Neural cell (in vitro differentiated cells): Measurements from ENCODE around the gene SCN8A. TPM values are rescaled to one million over a fixed set of nuclear protein-coding genes. Genes with fewer than 3 reads are reported as not detected.

Source experiments
- H2AFZ ChIP-seq: fragments of 200-600, 300-800 bp; sonication (generic), shearing (Covaris generic); 2 replicates; pipeline ENCODE4 v1.6.0; 2014; ENCODE audit warnings: low read depth, mild to moderate bottlenecking, antibody characterized with exemption, low read length, moderate library complexity
- H3F3A ChIP-seq: fragments of 200-600 bp; shearing (Covaris generic); 2 replicates; pipeline ENCODE4 v1.6.1; 2016; ENCODE audit warnings: mild to moderate bottlenecking, moderate library complexity, mixed read lengths, antibody characterized with exemption, low read length; ENCODE audit not compliant: insufficient read depth, poor library complexity, severe bottlenecking
- H3K27ac ChIP-seq: fragments of 200-600, 300-800 bp; sonication (generic), shearing (Covaris generic); 2 replicates; pipeline ENCODE4 v1.5.1; 2014; ENCODE audit warnings: mild to moderate bottlenecking, low read length, moderate library complexity
- H3K27me3 ChIP-seq: fragments of 300-800, 200-600 bp; sonication (generic), shearing (Covaris generic); 2 replicates; pipeline ENCODE4 v1.6.0; 2014; ENCODE audit warnings: mild to moderate bottlenecking, low read depth, low read length, moderate library complexity; ENCODE audit not compliant: insufficient read depth
- H3K36me3 ChIP-seq: fragments of 300-800, 200-600 bp; sonication (generic), shearing (Covaris generic); 2 replicates; pipeline ENCODE4 v1.5.1; 2014; ENCODE audit warnings: mild to moderate bottlenecking, antibody characterized with exemption, low read length, moderate library complexity; ENCODE audit not compliant: insufficient read depth
- H3K4me2 ChIP-seq: fragments of 300-800, 200-600 bp; sonication (generic), shearing (Covaris generic); 2 replicates; pipeline ENCODE4 v1.6.0; 2014; ENCODE audit warnings: mild to moderate bottlenecking, low read length
- H3K4me3 ChIP-seq: fragments of 300-800, 200-600 bp; sonication (generic), shearing (Covaris generic); 2 replicates; pipeline ENCODE4 v1.5.1; 2014; ENCODE audit warnings: mild to moderate bottlenecking, low read length, moderate library complexity
- H3K79me2 ChIP-seq: fragments of 200-600 bp; shearing (Covaris generic); replicated peaks from 2 replicates; pipeline ENCODE4 v1.6.0; 2014; ENCODE audit warnings: mild to moderate bottlenecking, low read length, moderate library complexity; ENCODE audit not compliant: insufficient read depth
- H3K9ac ChIP-seq: fragments of 300-800, 200-600 bp; sonication (generic), shearing (Covaris generic); 2 replicates; pipeline ENCODE4 v1.6.1; 2016; ENCODE audit warnings: mild to moderate bottlenecking, low read length, mixed read lengths
- H3K9me2 ChIP-seq: fragments of 200-600 bp; shearing (Covaris generic); 2 replicates; pipeline ENCODE4 v1.6.1; 2016; ENCODE audit warnings: mild to moderate bottlenecking, low read length, mixed read lengths; ENCODE audit not compliant: insufficient read depth
- H3K9me3 ChIP-seq: fragments of 200-600, 300-800 bp; sonication (generic), shearing (Covaris generic); 2 replicates; pipeline ENCODE4 v1.6.1; 2016; ENCODE audit warnings: mild to moderate bottlenecking, mixed run types, low read length, moderate library complexity, mixed read lengths
- H4K20me1 ChIP-seq: fragments of 200-600 bp; shearing (Covaris generic); 2 replicates; pipeline ENCODE4 v1.6.1; 2016; ENCODE audit warnings: mild to moderate bottlenecking, mixed run types; ENCODE audit not compliant: insufficient read depth
- CTCF ChIP-seq: fragments of 450-650 bp; IDR thresholded peaks from 2 replicates; pipeline ENCODE4 v1.5.1; 2014; ENCODE audit warnings: antibody characterized with exemption, mild to moderate bottlenecking, moderate library complexity; ENCODE audit not compliant: poor library complexity, severe bottlenecking
- EP300 ChIP-seq: fragments of 450-650 bp; conservative IDR thresholded peaks from 2 replicates; pipeline ENCODE4 v1.6.1; 2014; ENCODE audit warnings: antibody characterized with exemption, mild to moderate bottlenecking, moderate library complexity; ENCODE audit not compliant: poor library complexity, severe bottlenecking
- EZH2 ChIP-seq: fragments of 200-600, 300-800 bp; shearing (Covaris generic), sonication (generic); IDR thresholded peaks from 2 replicates; pipeline ENCODE4 v1.6.1; 2014; ENCODE audit warnings: antibody characterized with exemption, low read length, borderline replicate concordance, mild to moderate bottlenecking; ENCODE audit not compliant: insufficient read depth, poor library complexity, severe bottlenecking
- MXI1 ChIP-seq: fragments of 450-650 bp; conservative IDR thresholded peaks from 2 replicates; pipeline ENCODE4 v1.6.1; 2014; ENCODE audit warnings: antibody characterized with exemption, mild to moderate bottlenecking; ENCODE audit not compliant: poor library complexity, severe bottlenecking
- POLR2AphosphoS5 ChIP-seq: IDR thresholded peaks from 2 replicates; pipeline ENCODE4 v1.6.1; 2012
- RAD21 ChIP-seq: fragments of 450-650 bp; conservative IDR thresholded peaks from 2 replicates; pipeline ENCODE4 v1.6.1; 2014; ENCODE audit warnings: antibody characterized with exemption, mild to moderate bottlenecking, moderate library complexity
- REST ChIP-seq: IDR thresholded peaks from 2 replicates; pipeline ENCODE4 v1.6.1; 2012; ENCODE audit warnings: borderline replicate concordance
- SMC3 ChIP-seq: fragments of 450-650 bp; conservative IDR thresholded peaks from 2 replicates; pipeline ENCODE4 v1.6.1; 2014; ENCODE audit warnings: antibody characterized with exemption, mild to moderate bottlenecking, moderate library complexity; ENCODE audit not compliant: poor library complexity
- TAF1 ChIP-seq: IDR thresholded peaks from 2 replicates; pipeline ENCODE4 v1.6.1; 2012; ENCODE audit warnings: low read depth
- polyA plus RNA-seq: library from polyadenylated mRNA; depleted of rRNA; stranded (reverse); fragments of >200 nt; gene quantifications from 2 replicates; pipeline ENCODE4 v1.2.3, GENCODE V29; 2014

SCN8A gene
- polyA plus RNA-seq, 1 donor from 2014 or later = 14.2 TPM

- Histone ChIP-seq H3K27ac (no peak overlapping the region), H3K4me3 (no peak overlapping the region), H3K4me2 (no peak overlapping the region), H3K9me3 (no peaks in the 10 kb centered on the region), H3K9ac (no peak overlapping the region), H2AFZ (no peak overlapping the region), H3F3A (no peaks in the 10 kb centered on the region), H3K9me2 (no peaks in the 10 kb centered on the region), H3K79me2 (no peaks in the 10 kb centered on the region), H3K27me3 (no peaks in the 10 kb centered on the region), H4K20me1 (no peaks in the 10 kb centered on the region), H3K36me3 (no peaks in the 10 kb centered on the region)
- no peak for TF ChIP-seq EZH2
- TF ChIP-seq REST = no peak
- no peak for TF ChIP-seq TAF1
- TF ChIP-seq RAD21 = no peak
- no peak for TF ChIP-seq CTCF
- no peak for TF ChIP-seq EP300
- no peak for TF ChIP-seq POLR2AphosphoS5
- no peak for TF ChIP-seq SMC3
- no peak for TF ChIP-seq MXI1
These were observed 76.2 kb downstream of the SCN8A start for GRCh38 chr12:51667269-51667668.

- Histone ChIP-seq H3K4me3 (no peak overlapping the region), H3K4me2 (no peak overlapping the region), H3K27me3 (no peaks in the 10 kb centered on the region), H3K79me2 (no peaks in the 10 kb centered on the region), H3K9me2 (no peaks in the 10 kb centered on the region), H3K9me3 (no peaks in the 10 kb centered on the region), H4K20me1 (no peaks in the 10 kb centered on the region), H3F3A (no peaks in the 10 kb centered on the region), H2AFZ (no peak overlapping the region), H3K36me3 (no peaks in the 10 kb centered on the region), H3K27ac (no peak overlapping the region), H3K9ac (no peak overlapping the region)
- TF ChIP-seq REST (no peak), TAF1 (no peak)
These were observed 78.2 kb downstream of the SCN8A start for GRCh38 chr12:51669271-51669670.
